Gastroesophageal sphincter (tissue), 4 donors: ENCODE measurements around the gene UPK1B. TPM values are rescaled to one million over a fixed set of nuclear protein-coding genes. Genes with fewer than 3 reads are reported as not detected.

Experiments
- ATAC-seq: fragments of 150-250 bp; one replicate; pipeline ENCODE4 v1.9.1; 2016; ENCODE audit warnings: mild to moderate bottlenecking, moderate library complexity
- H3K27ac ChIP-seq, 4 donors: fragments of 200-600 bp; sonication (generic) in 3 of 4; 1 replicate in 3 of 4; 2 replicates in 1 of 4; pipeline ENCODE4 v1.5.1; 2016 to 2019
- H3K27me3 ChIP-seq: fragments of 200-600 bp; sonication (generic); one replicate; pipeline ENCODE4 v1.5.1; 2019
- H3K36me3 ChIP-seq, 2 donors: fragments of 200-600 bp; sonication (generic); one replicate each; pipeline ENCODE4 v1.5.1; 2019; ENCODE audit warnings: control low read depth in 1 of 2
- H3K4me1 ChIP-seq, 3 donors: fragments of 200-600 bp; sonication (generic); 1 replicate in 2 of 3; 2 replicates in 1 of 3; pipeline ENCODE4 v1.5.1; 2016 to 2019; ENCODE audit warnings: control low read depth in 2 of 3
- H3K4me3 ChIP-seq, 2 donors: fragments of 200-600 bp; sonication (generic); one replicate each; pipeline ENCODE4 v1.5.1; 2019; ENCODE audit warnings: mild to moderate bottlenecking in 1 of 2, moderate library complexity in 1 of 2
- H3K9me3 ChIP-seq, 3 donors: fragments of 200-600 bp; sonication (generic); one replicate each; pipeline ENCODE4 v1.5.1; 2017 to 2019; ENCODE audit warnings: control low read depth in 2 of 3
- CTCF ChIP-seq, 4 experiments: fragments of 200-600 bp in 2 of 4; fragments of 450-650 bp in 2 of 4; sonication (generic) in 1 of 4; IDR thresholded peaks; one replicate each; pipeline ENCODE4 v1.5.1; 2017 to 2019; ENCODE audit warnings: antibody characterized with exemption in 4 of 4, mild to moderate bottlenecking in 2 of 4, moderate library complexity in 2 of 4
- EP300 ChIP-seq: sonication (generic); formaldehyde crosslinking; IDR thresholded peaks from one replicate; pipeline ENCODE4 v1.6.1; 2017; ENCODE audit warnings: antibody characterized with exemption, mild to moderate bottlenecking
- POLR2A ChIP-seq, 2 donors: fragments of 450-650 bp; IDR thresholded peaks; one replicate each; pipeline ENCODE4 v1.6.1; 2017; ENCODE audit warnings: antibody characterized with exemption in 2 of 2, mild to moderate bottlenecking in 2 of 2, moderate library complexity in 1 of 2
- POLR2AphosphoS5 ChIP-seq: sonication (generic); formaldehyde crosslinking; IDR thresholded peaks from one replicate; pipeline ENCODE4 v1.6.1; 2017; ENCODE audit warnings: antibody characterized with exemption
- WGBS, 2 donors: methylation state at CpG; one replicate each; pipeline ENCODE4 v1.1.5; 2018; ENCODE audit warnings: low coverage in 1 of 2; 5-methylcytosine and 5-hydroxymethylcytosine counted together
- total RNA-seq, 4 donors: library from RNA; depleted of rRNA; stranded (reverse); fragments of >200 nt; gene quantifications; one replicate each; pipeline ENCODE4 v1.1.0, GENCODE V29; 2016

The UPK1B gene
- total RNA-seq, 4 donors from 2014 or later: 0.15 TPM; not detected in 3

GRCh38 chr3:119211193-119211592 lies 37.8 kb downstream of the UPK1B start:
- Histone ChIP-seq H3K4me3 (no peak overlapping the region), H3K27ac (no peak overlapping the region), H3K9me3 (no peaks in the 10 kb centered on the region), H3K4me1 (no peaks in the 10 kb centered on the region), H3K36me3 (peaks cover 6 to 85% of the 10 kb centered on the region in 2 donors), H3K27me3 (no peaks in the 10 kb centered on the region)
- ATAC-seq: no peak
- no peak for TF ChIP-seq CTCF (IDR thresholded peaks at IDR 0.05)
- no peak for TF ChIP-seq POLR2AphosphoS5
- TF ChIP-seq EP300: no peak
- TF ChIP-seq POLR2A (IDR thresholded peaks at IDR 0.05): no peak
- 37 to 53% methylated on average over 3 to 4 of the region's 4 CpGs for WGBS, 2 donors

- TF ChIP-seq POLR2AphosphoS5: no peak
- TF ChIP-seq CTCF (IDR thresholded peaks at IDR 0.05): no peak
- TF ChIP-seq POLR2A (IDR thresholded peaks at IDR 0.05): no peak
- TF ChIP-seq EP300: no peak
- WGBS, 2 donors: 75 to 90% methylated on average over 4 to 6 of the region's 6 CpGs
- ATAC-seq: no peak
- Histone ChIP-seq H3K4me3 (no peak overlapping the region), H3K27me3 (no peaks in the 10 kb centered on the region), H3K27ac (no peak overlapping the region), H3K36me3 (peaks cover 6 to 91% of the 10 kb centered on the region in 2 donors), H3K4me1 (no peaks in the 10 kb centered on the region), H3K9me3 (no peaks in the 10 kb centered on the region)
These were observed 38.4 kb downstream of the UPK1B start for GRCh38 chr3:119211803-119212202.

GRCh38 chr3:119219069-119219468 lies 45.7 kb downstream of the UPK1B start:
- TF ChIP-seq CTCF (IDR thresholded peaks at IDR 0.05) (no peak), POLR2AphosphoS5 (no peak), EP300 (no peak), POLR2A (IDR thresholded peaks at IDR 0.05) (no peak)
- peaks cover 3 to 98% of the 10 kb centered on the region in 2 donors for H3K36me3 ChIP-seq
- H3K4me1 ChIP-seq: no peaks in the 10 kb centered on the region
- ATAC-seq: no peak
- H3K27ac ChIP-seq: no peak overlapping the region
- H3K9me3 ChIP-seq: no peaks in the 10 kb centered on the region
- H3K4me3 ChIP-seq: no peak overlapping the region
- 82 to 91% methylated on average over 4 of the region's 4 CpGs for WGBS, 2 donors
- no peaks in the 10 kb centered on the region for H3K27me3 ChIP-seq

- no peaks in the 10 kb centered on the region for H3K27me3 ChIP-seq
These were observed 46.8 kb downstream of the UPK1B start for GRCh38 chr3:119220198-119220597.

GRCh38 chr3:119220970-119221667 lies 47.7 kb downstream of the UPK1B start:
- H3K27me3 ChIP-seq: no peaks in the 10 kb centered on the region
- no peak for ATAC-seq
- TF ChIP-seq CTCF (IDR thresholded peaks at IDR 0.05): no peak
- no peak for TF ChIP-seq POLR2A (IDR thresholded peaks at IDR 0.05)
- no peak for TF ChIP-seq POLR2AphosphoS5
- TF ChIP-seq EP300: no peak
- H3K4me3 ChIP-seq: no peak overlapping the region
- H3K36me3 ChIP-seq: peaks cover 0 to 94% of the 10 kb centered on the region in 2 donors
- no peaks in the 10 kb centered on the region for H3K9me3 ChIP-seq
- H3K4me1 ChIP-seq: no peaks in the 10 kb centered on the region
- 79 to 83% methylated on average over 1 to 2 of the region's 3 CpGs for WGBS, 2 donors
- no peak overlapping the region for H3K27ac ChIP-seq

More at GRCh38 chr3:119220198-119220597, 46.8 kb downstream of the UPK1B start:
- no peak overlapping the region for H3K27ac ChIP-seq
- no peaks in the 10 kb centered on the region for H3K4me1 ChIP-seq
- H3K9me3 ChIP-seq: no peaks in the 10 kb centered on the region
- H3K36me3 ChIP-seq: peaks cover 0 to 94% of the 10 kb centered on the region in 2 donors
- 90 to 93% methylated on average over 2 to 6 of the region's 7 CpGs for WGBS, 2 donors
- H3K4me3 ChIP-seq: no peak overlapping the region
- no peak for ATAC-seq
- TF ChIP-seq POLR2AphosphoS5 (no peak), POLR2A (IDR thresholded peaks at IDR 0.05) (no peak)
